Measurements from ENCODE around the gene GOLGA6L6. TPM values are rescaled to one million over a fixed set of nuclear protein-coding genes. Genes with fewer than 3 reads are reported as not detected.
"Not testable (repeated sequence)": the region's sequence is repeated elsewhere in the genome, so short reads cannot be mapped to it uniquely, and the experiment has no call there.

The GOLGA6L6 gene
- total RNA-seq = not detected

DNA sequence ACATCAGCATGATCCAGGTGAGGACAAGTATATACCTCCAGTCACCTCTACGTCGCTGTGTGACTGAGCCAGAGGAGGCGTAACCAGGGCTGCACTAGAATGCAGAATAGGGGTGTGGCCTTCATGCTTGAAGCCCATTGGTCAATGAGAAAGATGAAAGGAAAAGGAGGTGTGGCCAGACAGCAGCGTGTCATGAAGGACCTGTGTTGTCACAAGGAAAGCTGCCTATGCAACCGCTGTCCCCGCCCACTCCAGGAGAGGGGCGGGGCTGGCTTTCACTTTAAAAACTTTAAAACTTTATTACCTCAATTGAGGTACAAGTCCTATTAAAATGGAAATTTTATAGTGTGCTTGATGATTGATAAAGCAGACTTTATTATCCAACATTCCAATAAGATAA is at the start of gene GOLGA6L6:
TSS of gene GOLGA6L6 (minus strand) at position 101 of the 400 bp plus-strand sequence. CDS start at position 10, 91 bp downstream.
- ATAC-seq; DNase-seq (ENCODE audit: low spot score); intact Hi-C loops (cut with DNase I): not testable (repeated sequence)

DNA sequence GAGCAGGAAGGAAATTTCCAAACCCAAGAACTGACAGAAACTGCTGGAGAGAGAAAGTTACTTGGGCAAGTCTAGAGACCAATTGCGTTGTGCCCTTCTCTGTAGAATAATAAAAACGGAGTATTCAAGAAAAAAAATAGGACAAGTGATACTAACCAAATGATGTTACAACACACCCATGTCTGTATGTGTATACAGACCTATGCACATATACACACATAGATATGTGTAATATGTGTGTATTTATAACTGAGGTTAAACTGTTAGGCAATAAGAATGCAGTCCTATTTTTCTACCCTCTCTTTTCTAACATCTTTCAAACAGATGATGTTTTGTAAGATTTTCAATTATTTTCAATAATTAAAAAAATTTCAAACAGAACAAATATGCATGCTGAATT is 48.5 kb upstream of the GOLGA6L6 start:
- DNase-seq (ENCODE audit: low spot score); intact Hi-C loops (cut with DNase I); ATAC-seq: not testable (repeated sequence)

DNA sequence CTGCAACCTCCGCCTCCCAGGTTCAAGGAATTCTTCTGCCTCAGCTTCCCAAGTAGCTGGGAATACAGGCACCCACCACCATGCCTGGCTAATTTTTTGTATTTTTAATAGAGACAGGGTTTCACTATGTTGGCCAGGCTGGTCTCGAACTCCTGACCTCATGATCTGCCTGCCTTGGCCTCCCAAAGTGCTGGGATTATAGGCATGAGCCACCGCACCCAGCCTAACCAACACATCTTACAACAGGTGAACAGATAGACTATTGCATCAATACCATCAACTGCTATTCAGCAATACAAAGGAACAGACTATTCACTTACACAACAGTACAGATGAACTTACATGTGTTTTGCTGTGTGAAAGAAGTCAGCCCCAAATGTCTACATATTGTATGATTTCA is 45.2 kb upstream of the GOLGA6L6 start:
- ATAC-seq; DNase-seq (ENCODE audit: low spot score); intact Hi-C loops (cut with DNase I): not testable (repeated sequence)

DNA sequence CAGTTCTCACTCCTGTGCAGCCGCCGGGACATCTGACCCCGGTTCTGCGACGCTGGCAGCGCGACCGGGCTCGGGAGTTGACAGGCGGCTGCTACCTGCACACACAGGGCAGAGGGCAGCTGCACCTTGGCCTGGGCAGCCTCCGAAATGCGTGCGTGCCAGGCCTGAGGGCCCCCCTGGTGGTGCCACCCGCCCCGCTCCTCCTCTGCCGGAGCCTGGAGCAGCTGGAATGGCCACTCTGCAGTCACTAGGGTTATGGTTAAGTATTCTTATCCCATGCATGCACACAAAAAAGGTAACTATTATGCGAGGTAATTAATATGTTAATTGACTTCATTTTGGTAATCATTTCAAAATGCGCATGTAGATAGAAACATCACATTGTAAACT is 41.1 kb upstream of the GOLGA6L6 start:
- intact Hi-C loops (cut with DNase I); DNase-seq (ENCODE audit: low spot score); ATAC-seq: not testable (repeated sequence)

- intact Hi-C loops (cut with DNase I); ATAC-seq; DNase-seq (ENCODE audit: low spot score): not testable (repeated sequence)
Observed at GRCh38 chr15:20582109-20582725, 40.6 kb upstream of the GOLGA6L6 start.

- not testable (repeated sequence) for ATAC-seq
Observed at GRCh38 chr15:20581261-20582108, 39.9 kb upstream of the GOLGA6L6 start.

DNA sequence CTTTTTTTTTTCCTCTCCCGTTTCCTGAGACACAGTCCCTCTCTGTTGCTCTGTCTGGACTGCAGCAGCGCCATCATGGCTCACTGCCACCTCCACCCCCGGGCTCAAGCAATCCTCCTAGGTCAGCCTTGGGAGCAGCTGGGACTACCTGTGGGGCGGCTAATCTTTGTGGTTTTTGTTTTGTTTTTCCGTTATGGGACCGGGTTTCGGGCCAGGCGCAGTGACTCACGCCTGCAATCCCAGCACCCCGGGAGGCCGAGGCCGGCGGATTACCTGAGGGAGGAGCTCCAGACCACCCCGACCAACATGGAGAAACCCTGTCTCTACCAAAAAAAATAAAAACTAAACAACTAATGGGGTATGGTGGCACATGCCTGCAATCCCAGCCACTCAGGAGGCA is 38.1 kb upstream of the GOLGA6L6 start:
- ATAC-seq; intact Hi-C loops (cut with DNase I); DNase-seq (ENCODE audit: low spot score): not testable (repeated sequence)

More at GRCh38 chr15:20581261-20582108, 39.9 kb upstream of the GOLGA6L6 start:
- DNase-seq (ENCODE audit: low spot score); intact Hi-C loops (cut with DNase I): not testable (repeated sequence)

DNA sequence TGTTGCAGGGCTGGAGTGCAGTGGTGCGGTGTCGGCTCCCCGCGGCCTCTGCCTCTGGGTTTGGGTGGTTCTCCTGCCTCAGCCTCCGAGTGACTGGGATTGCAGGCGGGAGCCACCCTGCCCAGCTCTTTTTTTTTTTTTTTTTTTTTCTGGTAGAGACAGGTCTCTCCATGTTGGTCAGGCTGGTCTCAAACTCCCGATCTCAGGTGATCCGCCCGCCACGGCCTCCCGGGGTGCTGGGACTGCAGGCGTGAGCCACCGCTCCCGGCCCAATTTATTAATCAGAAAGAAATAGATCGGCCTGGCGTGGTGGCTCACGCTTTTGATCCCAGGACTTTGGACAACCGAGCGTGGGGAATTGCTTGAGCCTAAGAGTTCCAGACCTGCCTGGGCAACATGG is 9.7 kb upstream of the GOLGA6L6 start:
- ATAC-seq; intact Hi-C loops (cut with DNase I); DNase-seq (ENCODE audit: low spot score): not testable (repeated sequence)

- DNase-seq (ENCODE audit: low spot score); intact Hi-C loops (cut with DNase I); ATAC-seq: not testable (repeated sequence)
Observed at GRCh38 chr15:20505926-20506658, 35.5 kb downstream of the GOLGA6L6 start.

- DNase-seq (ENCODE audit: low spot score); intact Hi-C loops (cut with DNase I); ATAC-seq: not testable (repeated sequence)
Observed at GRCh38 chr15:20502839-20503238, 38.8 kb downstream of the GOLGA6L6 start.

DNA sequence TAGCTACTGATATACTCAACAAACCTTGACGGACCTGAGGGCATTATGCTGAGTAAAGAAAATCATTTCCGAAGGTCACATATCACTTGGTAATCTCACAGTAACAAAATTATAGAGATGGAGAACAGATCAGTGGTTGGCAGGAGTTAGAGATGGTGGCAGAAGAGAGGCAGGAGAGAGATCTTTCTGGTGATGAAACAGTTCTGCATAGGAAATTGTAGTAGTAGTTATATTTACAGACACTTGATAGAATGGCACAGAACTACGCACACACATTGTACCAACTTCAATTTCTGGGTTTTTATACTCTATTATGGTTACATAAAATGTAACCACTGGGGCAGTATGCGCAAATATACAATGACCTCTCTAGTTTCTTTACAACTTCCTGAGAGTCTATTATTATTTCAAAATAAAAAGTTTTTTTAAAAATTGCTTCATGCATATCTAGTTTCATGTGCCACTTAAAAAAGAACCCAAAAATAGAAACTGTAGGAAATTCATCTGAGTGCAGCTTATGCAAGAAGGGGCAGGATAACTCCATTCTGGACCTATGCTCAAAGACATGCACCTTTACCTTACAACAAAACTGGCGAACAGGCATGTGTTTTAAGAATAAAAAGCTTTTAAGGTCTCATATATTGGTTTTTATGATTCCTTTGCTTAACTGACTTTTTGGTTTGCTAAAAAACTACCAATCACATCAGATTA is 39.9 kb downstream of the GOLGA6L6 start:
- ATAC-seq; intact Hi-C loops (cut with DNase I); DNase-seq (ENCODE audit: low spot score): not testable (repeated sequence)

GRCh38 chr15:20497781-20498180 is 43.8 kb downstream of the GOLGA6L6 start:
- ATAC-seq; intact Hi-C loops (cut with DNase I); DNase-seq (ENCODE audit: low spot score): not testable (repeated sequence)

DNA sequence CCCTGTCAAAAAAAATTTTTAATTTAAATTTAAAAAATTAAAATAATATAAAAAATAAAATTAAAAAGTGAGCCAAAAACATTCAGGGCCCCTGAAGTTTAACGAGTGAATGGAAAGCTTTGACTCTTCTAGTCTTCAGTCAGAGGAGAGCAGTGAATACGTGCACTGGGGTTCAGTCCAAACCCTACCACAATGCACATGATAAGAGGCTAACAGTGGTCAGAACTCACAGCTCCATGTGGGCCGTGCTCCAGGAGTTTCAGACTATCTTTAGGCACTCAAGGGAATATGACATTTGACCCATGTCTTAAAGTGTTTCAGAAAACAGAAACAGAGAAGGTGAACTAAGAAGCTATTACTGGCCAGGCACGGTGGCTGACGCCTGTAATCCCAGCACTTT is 48.6 kb downstream of the GOLGA6L6 start:
- intact Hi-C loops (cut with DNase I); DNase-seq (ENCODE audit: low spot score); ATAC-seq: not testable (repeated sequence)

DNA sequence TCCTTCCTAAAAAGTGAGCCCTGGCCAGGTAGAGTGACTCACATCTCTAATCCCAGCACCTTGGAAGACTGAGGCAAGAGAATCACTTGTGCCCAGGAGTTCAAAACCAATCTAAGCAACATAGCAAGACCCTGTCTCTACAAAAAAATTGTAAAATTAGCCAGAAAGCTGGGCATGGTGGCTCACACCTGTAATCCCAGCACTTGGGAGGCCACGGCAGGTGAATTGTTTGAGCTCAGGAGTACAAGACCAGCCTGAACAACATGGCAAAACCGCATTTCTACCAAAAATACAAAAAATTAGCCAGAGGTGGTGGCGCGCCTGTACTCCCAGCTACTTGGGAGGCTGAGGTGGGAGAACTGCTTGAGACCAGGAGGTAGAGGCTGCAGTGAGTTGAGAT is 49.0 kb downstream of the GOLGA6L6 start:
- ATAC-seq; DNase-seq (ENCODE audit: low spot score); intact Hi-C loops (cut with DNase I): not testable (repeated sequence)

DNA sequence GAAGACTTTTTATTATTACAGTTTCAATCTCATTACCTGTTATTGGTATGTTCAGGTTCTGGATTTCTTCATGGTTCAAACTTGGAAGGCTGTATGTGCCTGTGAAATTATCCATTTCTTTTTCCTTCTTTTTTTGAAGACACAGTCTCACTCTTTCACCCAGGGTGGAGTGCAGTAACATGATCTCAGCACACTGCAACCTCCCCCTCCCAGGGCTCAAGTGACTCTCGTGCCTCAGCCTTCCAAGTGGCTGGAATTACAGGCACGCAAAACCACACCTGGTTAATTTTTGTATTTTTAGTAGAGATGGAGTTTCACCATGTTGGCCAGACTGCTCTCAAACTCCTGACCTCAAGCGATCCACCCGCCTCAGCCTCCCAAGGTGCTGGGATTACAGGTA is 52.3 kb downstream of the GOLGA6L6 start:
- intact Hi-C loops (cut with DNase I); ATAC-seq; DNase-seq (ENCODE audit: low spot score): not testable (repeated sequence)
